Neural progenitor cell (in vitro differentiated cells): Measurements from ENCODE around the gene FAM53A. TPM values are rescaled to one million over a fixed set of nuclear protein-coding genes. Genes with fewer than 3 reads are reported as not detected.
"Not testable (repeated sequence)": the region's sequence is repeated elsewhere in the genome, so short reads cannot be mapped to it uniquely, and the experiment has no call there.

Source experiments
- DNase-seq: peaks from one replicate; pipeline ENCODE4 v3.0.0-alpha.2; 2016; ENCODE audit warnings: low spot score
- H2AFZ ChIP-seq: fragments of 200-600 bp; sonication (generic); replicated peaks from 2 replicates; pipeline ENCODE4 v1.6.1; 2016; ENCODE audit warnings: antibody characterized with exemption
- H3F3A ChIP-seq: fragments of 200-600 bp; sonication (generic); 2 replicates; pipeline ENCODE4 v1.6.1; 2016; ENCODE audit warnings: antibody characterized with exemption, low read depth
- H3K27ac ChIP-seq: fragments of 200-600 bp; sonication (generic); 2 replicates; pipeline ENCODE4 v1.5.1; 2016; ENCODE audit warnings: mild to moderate bottlenecking
- H3K27me3 ChIP-seq: fragments of 200-600 bp; sonication (generic); 2 replicates; pipeline ENCODE4 v1.6.1; 2016; ENCODE audit warnings: mild to moderate bottlenecking, moderate library complexity
- H3K36me3 ChIP-seq: fragments of 200-600 bp; sonication (generic); 2 replicates; pipeline ENCODE4 v1.5.1; 2016
- H3K4me1 ChIP-seq: fragments of 200-600 bp; sonication (generic); 2 replicates; pipeline ENCODE4 v1.6.1; 2016; ENCODE audit warnings: mixed run types
- H3K4me2 ChIP-seq: fragments of 200-600 bp; sonication (generic); 2 replicates; pipeline ENCODE4 v1.6.1; 2016
- H3K4me3 ChIP-seq: fragments of 200-600 bp; sonication (generic); 2 replicates; pipeline ENCODE4 v1.5.1; 2016
- H3K79me2 ChIP-seq: fragments of 200-600 bp; sonication (generic); 2 replicates; pipeline ENCODE4 v1.6.1; 2016; ENCODE audit warnings: low read depth
- H3K9ac ChIP-seq: fragments of 200-600 bp; sonication (generic); 2 replicates; pipeline ENCODE4 v1.6.1; 2016
- H3K9me3 ChIP-seq: fragments of 200-600 bp; sonication (generic); 2 replicates; pipeline ENCODE4 v1.5.1; 2016; ENCODE audit warnings: low read depth
- H4K20me1 ChIP-seq: fragments of 200-600 bp; sonication (generic); 2 replicates; pipeline ENCODE4 v1.6.1; 2016; ENCODE audit warnings: low read depth
- H3K27ac Mint-ChIP-seq: 3 replicates; pipeline ENCODE4 v1.8.0; 2021; ENCODE audit warnings: mixed read lengths
- H3K27me3 Mint-ChIP-seq: 2 replicates; pipeline ENCODE4 v1.8.0; 2022; ENCODE audit warnings: low read depth, mild to moderate bottlenecking, inconsistent platforms, moderate library complexity, mixed read lengths; ENCODE audit not compliant: insufficient read depth
- H3K36me3 Mint-ChIP-seq: 3 replicates; pipeline ENCODE4 v1.8.0; 2021; ENCODE audit warnings: mixed read lengths
- H3K4me1 Mint-ChIP-seq: 3 replicates; pipeline ENCODE4 v1.8.0; 2021; ENCODE audit warnings: mixed read lengths
- H3K4me3 Mint-ChIP-seq: 3 replicates; pipeline ENCODE4 v1.8.0; 2021; ENCODE audit warnings: mild to moderate bottlenecking, moderate library complexity, mixed read lengths
- H3K9me3 Mint-ChIP-seq: 3 replicates; pipeline ENCODE4 v1.8.0; 2020; ENCODE audit warnings: mixed read lengths
- CTCF ChIP-seq: fragments of 200-600 bp; sonication (generic); IDR thresholded peaks from 2 replicates; pipeline ENCODE4 v1.5.1; 2017; ENCODE audit warnings: antibody characterized with exemption, mild to moderate bottlenecking
- EZH2 ChIP-seq: fragments of 200-600 bp; sonication (generic); IDR thresholded peaks from 2 replicates; pipeline ENCODE4 v1.6.1; 2017; ENCODE audit warnings: antibody characterized with exemption, mild to moderate bottlenecking, moderate library complexity
- EZH2phosphoT487 ChIP-seq: fragments of 200-600 bp; sonication (generic); IDR thresholded peaks from 2 replicates; pipeline ENCODE4 v1.6.1; 2017; ENCODE audit warnings: antibody characterized with exemption
- total RNA-seq: library from RNA; depleted of rRNA; stranded (reverse); fragments of >200 nt; gene quantifications from 2 replicates; pipeline ENCODE4 v1.2.3, GENCODE V29; 2015; ENCODE audit warnings: low replicate concordance

FAM53A gene
- total RNA-seq, 1 donor from 2014 or later, result 3.2 TPM

- Histone ChIP-seq H3K9me3 (no peaks in the 10 kb centered on the region), H3K27ac (no peak overlapping the region), H3F3A (no peaks in the 10 kb centered on the region), H4K20me1 (no peaks in the 10 kb centered on the region), H3K4me3 (no peak overlapping the region), H2AFZ (no peak overlapping the region), H3K9ac (no peak overlapping the region), H3K79me2 (no peaks in the 10 kb centered on the region), H3K36me3 (no peaks in the 10 kb centered on the region), H3K4me2 (no peak overlapping the region), H3K27me3 (no peaks in the 10 kb centered on the region), H3K4me1 (peaks cover 11% of the 10 kb centered on the region)
- no peaks in the 10 kb centered on the region for H3K36me3 Mint-ChIP-seq
- H3K4me1 Mint-ChIP-seq, result peaks cover 20% of the 10 kb centered on the region
- H3K27ac Mint-ChIP-seq, result peak overlapping the region; percentile 25
- no peaks in the 10 kb centered on the region for H3K9me3 Mint-ChIP-seq
- no peak for DNase-seq
- H3K4me3 Mint-ChIP-seq, result no peak overlapping the region
- TF ChIP-seq EZH2phosphoT487, result no peak
- H3K27me3 Mint-ChIP-seq, result peaks cover 2% of the 10 kb centered on the region
Measured at GRCh38 chr4:1641671-1642070, 42.4 kb downstream of the FAM53A start.

- H3F3A ChIP-seq, H3K36me3 Mint-ChIP-seq, DNase-seq, H3K9me3 ChIP-seq, H3K9me3 Mint-ChIP-seq, H3K9ac ChIP-seq, H3K27me3 ChIP-seq, H3K79me2 ChIP-seq, H3K36me3 ChIP-seq, H3K27me3 Mint-ChIP-seq, H3K4me2 ChIP-seq, H3K4me3 Mint-ChIP-seq, H4K20me1 ChIP-seq, H2AFZ ChIP-seq, H3K27ac ChIP-seq, H3K4me3 ChIP-seq: not testable (repeated sequence)
- peak overlapping the region; percentile 25 for H3K27ac Mint-ChIP-seq
- peaks cover 20% of the 10 kb centered on the region for H3K4me1 Mint-ChIP-seq
- peaks cover 11% of the 10 kb centered on the region for H3K4me1 ChIP-seq
Measured at GRCh38 chr4:1640716-1641503, 43.2 kb downstream of the FAM53A start.

GRCh38 chr4:1640190-1640589 lies 43.9 kb downstream of the FAM53A start:
- Histone ChIP-seq H3K27me3 (no peaks in the 10 kb centered on the region), H4K20me1 (no peaks in the 10 kb centered on the region), H3K36me3 (no peaks in the 10 kb centered on the region), H3K27ac (no peak overlapping the region), H3K9ac (no peak overlapping the region), H3K79me2 (no peaks in the 10 kb centered on the region), H3F3A (no peaks in the 10 kb centered on the region), H3K9me3 (no peaks in the 10 kb centered on the region), H3K4me2 (no peak overlapping the region), H3K4me3 (no peak overlapping the region), H3K4me1 (peaks cover 7% of the 10 kb centered on the region), H2AFZ (no peak overlapping the region)
- Mint-ChIP-seq H3K27me3 (peaks cover 2% of the 10 kb centered on the region), H3K9me3 (peaks cover 3% of the 10 kb centered on the region), H3K27ac (no peak overlapping the region), H3K4me1 (peaks cover 15% of the 10 kb centered on the region), H3K4me3 (no peak overlapping the region), H3K36me3 (peaks cover 2% of the 10 kb centered on the region)
- no peak for DNase-seq
- TF ChIP-seq EZH2phosphoT487 (no peak), EZH2 (no peak), CTCF (no peak)

DNA sequence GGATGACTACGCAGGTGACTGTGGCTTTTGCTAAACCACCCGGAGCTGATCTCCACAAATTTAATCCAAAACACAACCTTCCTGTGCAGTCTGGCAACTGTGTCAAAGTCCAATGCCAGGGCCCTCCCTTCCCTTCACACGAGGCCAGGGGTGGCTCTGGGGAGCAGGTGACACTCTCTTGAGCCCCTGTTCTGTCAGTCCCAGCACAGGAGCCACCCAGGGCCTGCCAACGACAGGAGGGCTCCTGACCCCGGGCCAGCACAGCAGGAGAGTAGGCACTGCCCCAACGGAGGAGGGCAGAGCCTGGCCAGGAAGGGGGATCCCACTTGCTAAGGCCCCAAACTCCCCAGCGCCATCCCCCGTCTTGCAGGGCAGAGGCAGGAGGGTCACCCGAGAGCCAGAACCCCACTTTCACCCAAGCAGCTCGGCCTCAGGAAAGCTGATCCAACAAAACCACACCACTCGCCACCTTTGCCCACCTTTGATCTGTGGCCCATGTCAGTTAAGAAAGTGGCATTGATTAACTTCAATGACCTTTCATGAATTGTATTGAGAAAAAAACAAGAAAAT lies 44.7 kb downstream of the FAM53A start:
- Histone ChIP-seq H3K36me3 (no peaks in the 10 kb centered on the region), H2AFZ (no peak overlapping the region), H3K9me3 (no peaks in the 10 kb centered on the region), H3K4me2 (no peak overlapping the region), H3K4me1 (no peaks in the 10 kb centered on the region), H3K27ac (no peak overlapping the region), H3K9ac (no peak overlapping the region), H3F3A (no peaks in the 10 kb centered on the region), H3K4me3 (no peak overlapping the region), H4K20me1 (no peaks in the 10 kb centered on the region), H3K79me2 (no peaks in the 10 kb centered on the region), H3K27me3 (no peaks in the 10 kb centered on the region)
- no peak overlapping the region for H3K4me3 Mint-ChIP-seq
- peaks cover 2% of the 10 kb centered on the region for H3K36me3 Mint-ChIP-seq
- peak overlapping the region; percentile 60 for H3K27ac Mint-ChIP-seq
- peaks cover 8% of the 10 kb centered on the region for H3K4me1 Mint-ChIP-seq
- no peak for TF ChIP-seq CTCF
- TF ChIP-seq EZH2, result no peak
- TF ChIP-seq EZH2phosphoT487, result no peak
- peaks cover 2% of the 10 kb centered on the region for H3K27me3 Mint-ChIP-seq
- no peak for DNase-seq
- peaks cover 3% of the 10 kb centered on the region for H3K9me3 Mint-ChIP-seq
